ENCODE measurements around the gene SLC24A5.

DNA sequence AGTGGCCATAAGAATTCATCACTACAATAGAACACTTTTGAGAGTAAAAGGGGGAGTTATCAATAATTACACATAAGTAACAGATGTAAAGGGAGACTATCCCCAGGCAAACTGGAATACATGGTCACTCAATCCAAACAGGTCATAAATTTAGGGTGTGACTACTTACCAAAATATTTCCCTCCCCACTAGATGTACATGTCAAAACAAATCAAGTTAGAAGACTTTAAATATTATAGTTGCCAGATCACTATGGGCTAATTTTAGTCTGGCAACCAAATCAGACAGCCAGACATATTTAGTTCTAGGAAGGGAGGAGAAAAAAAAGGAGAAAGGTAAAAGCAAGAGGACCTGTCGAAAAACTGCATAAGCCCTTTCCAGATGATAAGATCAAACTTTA is 23.1 kb downstream of the SLC24A5 start:
- TF ChIP-seq, protein P1, sequence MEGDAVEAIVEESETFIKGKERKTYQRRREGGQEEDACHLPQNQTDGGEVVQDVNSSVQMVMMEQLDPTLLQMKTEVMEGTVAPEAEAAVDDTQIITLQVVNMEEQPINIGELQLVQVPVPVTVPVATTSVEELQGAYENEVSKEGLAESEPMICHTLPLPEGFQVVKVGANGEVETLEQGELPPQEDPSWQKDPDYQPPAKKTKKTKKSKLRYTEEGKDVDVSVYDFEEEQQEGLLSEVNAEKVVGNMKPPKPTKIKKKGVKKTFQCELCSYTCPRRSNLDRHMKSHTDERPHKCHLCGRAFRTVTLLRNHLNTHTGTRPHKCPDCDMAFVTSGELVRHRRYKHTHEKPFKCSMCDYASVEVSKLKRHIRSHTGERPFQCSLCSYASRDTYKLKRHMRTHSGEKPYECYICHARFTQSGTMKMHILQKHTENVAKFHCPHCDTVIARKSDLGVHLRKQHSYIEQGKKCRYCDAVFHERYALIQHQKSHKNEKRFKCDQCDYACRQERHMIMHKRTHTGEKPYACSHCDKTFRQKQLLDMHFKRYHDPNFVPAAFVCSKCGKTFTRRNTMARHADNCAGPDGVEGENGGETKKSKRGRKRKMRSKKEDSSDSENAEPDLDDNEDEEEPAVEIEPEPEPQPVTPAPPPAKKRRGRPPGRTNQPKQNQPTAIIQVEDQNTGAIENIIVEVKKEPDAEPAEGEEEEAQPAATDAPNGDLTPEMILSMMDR (IDR thresholded peaks at IDR 0.05), result no peak
- TF ChIP-seq, protein P2, sequence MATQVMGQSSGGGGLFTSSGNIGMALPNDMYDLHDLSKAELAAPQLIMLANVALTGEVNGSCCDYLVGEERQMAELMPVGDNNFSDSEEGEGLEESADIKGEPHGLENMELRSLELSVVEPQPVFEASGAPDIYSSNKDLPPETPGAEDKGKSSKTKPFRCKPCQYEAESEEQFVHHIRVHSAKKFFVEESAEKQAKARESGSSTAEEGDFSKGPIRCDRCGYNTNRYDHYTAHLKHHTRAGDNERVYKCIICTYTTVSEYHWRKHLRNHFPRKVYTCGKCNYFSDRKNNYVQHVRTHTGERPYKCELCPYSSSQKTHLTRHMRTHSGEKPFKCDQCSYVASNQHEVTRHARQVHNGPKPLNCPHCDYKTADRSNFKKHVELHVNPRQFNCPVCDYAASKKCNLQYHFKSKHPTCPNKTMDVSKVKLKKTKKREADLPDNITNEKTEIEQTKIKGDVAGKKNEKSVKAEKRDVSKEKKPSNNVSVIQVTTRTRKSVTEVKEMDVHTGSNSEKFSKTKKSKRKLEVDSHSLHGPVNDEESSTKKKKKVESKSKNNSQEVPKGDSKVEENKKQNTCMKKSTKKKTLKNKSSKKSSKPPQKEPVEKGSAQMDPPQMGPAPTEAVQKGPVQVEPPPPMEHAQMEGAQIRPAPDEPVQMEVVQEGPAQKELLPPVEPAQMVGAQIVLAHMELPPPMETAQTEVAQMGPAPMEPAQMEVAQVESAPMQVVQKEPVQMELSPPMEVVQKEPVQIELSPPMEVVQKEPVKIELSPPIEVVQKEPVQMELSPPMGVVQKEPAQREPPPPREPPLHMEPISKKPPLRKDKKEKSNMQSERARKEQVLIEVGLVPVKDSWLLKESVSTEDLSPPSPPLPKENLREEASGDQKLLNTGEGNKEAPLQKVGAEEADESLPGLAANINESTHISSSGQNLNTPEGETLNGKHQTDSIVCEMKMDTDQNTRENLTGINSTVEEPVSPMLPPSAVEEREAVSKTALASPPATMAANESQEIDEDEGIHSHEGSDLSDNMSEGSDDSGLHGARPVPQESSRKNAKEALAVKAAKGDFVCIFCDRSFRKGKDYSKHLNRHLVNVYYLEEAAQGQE (IDR thresholded peaks at IDR 0.05; ENCODE audit: insufficient read depth in 1 of 2, low read depth in 2 of 2, low read length in 1 of 2), result no peak

All from Panc1 (cell line).